ENCODE measurements around the gene GRIA1.
A peak's percentile ranks its signal among the peaks of the same experiment; 100 is the strongest.
"Not testable (repeated sequence)": the region's sequence is repeated elsewhere in the genome, so short reads cannot be mapped to it uniquely, and the experiment has no call there.

Gene GRIA1

DNA sequence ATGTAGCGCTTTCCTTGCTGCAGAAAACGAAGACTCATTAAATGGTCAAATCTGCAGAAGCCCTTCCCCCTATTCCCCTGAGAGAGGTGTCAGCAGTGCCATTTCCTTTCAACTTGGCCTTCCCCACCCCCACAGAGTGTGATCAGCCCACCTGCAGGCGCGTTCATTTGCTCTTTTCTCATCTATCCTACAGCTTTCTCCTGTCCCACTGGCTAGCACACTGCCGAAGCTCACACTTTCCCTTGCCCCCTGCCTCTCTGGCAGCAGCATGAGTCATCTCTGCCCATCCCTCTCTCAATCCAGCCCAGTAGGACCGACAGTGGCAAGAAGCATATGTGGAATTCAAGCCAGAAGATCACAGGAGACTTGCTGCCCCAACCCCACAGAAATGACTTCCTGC lies 334.4 kb downstream of the GRIA1 start:
- DNase-seq: no peak

DNA sequence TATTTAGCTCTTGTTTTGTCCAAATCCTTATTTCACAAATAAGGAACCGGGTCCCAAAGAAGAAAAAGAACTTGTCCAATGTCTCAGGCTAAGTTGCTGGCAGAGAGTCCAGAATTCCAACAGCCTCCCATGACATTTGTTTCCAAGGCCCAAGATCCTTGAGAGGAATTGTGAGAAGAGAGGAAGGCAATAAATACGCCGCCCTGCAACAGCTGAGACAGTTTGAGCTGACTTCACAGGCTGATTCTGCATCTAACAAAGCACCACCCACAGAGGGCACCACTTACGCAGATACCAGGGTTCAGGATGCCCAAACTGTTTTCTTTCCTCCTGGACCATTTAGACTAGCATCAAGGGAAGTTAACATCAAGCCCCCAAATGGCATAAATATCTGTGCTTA lies 336.9 kb downstream of the GRIA1 start:
- DNase-seq: peak in 26 of 56 donors; percentile 1 to 70 (median 11)

DNA sequence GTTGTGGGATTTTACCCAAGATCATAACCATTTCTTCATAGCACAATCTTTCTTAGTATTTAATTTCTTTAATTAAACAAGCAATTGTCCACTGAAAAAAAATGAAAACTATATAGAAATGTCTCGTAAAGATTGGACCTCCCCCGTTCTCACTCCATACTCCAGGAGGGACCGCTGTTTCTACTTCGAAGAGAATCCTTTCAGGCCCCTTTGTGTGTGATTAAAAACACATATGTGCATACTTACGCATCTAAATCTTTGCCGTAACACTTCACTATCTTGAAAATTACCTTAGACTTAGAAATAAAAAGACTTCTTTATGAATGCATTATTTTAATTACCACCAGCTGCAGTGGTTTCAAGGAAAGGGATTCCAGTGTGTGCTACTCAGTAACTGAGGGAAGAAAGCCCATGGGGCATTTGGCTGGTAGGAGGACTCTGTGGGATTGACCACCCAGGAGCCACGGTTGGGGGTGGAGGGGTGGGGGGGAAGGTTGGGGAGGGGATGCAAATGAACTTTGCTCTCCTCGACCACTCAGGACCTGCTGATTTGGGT lies 339.1 kb downstream of the GRIA1 start:
- DNase-seq: no peak

DNA sequence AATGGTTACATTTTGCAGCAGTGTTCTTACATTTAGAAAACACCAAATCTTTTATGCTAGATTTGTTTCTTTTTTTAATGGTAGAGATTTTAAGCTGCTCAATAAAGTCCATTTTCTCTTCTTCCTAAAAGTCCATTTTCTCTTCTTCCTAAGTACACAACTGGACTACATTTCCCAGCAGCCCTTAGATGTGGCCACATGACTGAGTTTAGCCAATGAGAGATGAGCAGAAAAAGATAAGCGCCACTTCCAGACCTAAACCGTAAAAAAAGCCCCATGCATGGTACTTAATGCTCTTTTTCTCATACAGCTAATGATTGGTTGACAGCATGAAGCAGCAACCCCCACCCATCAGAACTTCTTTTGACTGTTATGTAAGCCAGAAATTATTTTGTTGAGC lies 341.5 kb downstream of the GRIA1 start:
- DNase-seq: no peak

DNA sequence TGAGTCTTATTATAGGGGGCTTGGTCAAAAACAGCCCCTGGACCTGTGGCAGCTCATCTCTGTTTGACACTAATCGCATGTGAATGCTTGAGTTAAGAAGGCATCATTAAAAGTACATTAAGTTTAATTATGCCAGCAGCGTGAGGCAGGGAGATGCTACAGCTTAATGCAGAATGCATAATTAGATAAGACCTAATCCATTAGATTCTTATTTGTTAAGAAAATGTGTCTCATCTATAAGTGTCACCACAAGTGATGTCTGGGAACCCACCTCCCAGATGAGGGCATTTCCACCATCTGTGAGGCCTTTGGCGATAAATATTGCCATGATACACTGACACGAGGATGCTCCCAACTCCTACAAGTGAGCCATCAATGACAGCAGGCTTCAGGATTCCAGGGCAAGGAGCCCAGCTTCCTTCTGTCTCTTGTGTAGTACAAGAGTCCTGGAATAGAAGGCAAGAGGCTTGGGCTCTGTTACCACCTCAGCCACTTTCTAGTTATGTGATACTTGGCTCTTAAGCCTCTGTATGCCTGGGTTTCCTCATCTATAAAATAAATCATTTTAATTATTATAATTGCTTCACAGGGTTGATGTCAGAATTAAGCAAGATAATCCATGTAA lies 345.5 kb downstream of the GRIA1 start:
- DNase-seq: no peak

DNA sequence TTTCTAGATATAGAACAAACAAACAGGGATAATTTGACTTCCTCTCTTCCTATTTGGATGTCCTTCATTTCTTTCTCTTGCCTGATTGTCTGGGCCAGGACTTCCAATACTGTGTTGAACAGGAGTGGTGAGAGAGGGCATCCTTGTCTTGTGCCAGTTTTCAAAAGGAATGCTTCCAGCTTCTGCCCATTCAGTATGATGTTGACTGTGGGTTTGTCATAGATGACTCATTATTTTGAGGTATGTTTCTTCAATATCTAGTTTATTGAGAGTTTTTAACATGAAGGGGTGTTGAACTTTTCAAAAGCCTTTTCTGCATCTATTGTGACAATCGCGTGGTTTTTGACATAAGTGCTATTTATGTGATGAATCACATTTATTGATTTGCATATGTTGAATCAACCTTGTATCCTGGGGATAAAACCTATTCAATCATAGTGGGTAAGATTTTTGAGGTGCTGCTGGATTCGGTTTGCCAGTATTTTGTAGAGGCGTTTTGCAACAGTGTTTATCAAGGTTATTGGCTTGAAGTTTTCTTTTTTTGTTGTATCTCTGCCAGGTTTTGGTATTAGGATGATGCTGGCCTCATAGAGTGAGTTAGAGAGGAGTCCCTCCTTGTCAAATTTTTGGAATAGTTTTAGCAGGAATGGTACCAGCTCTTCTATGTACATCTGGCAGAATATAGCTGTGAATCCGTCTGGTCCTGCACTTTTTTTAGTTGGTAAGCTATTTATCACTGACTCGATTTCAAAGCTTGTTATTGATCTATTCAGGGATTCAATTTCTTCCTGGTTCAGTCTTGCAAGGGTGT lies 359.0 kb downstream of the GRIA1 start:
- DNase-seq: not testable (repeated sequence)

DNA sequence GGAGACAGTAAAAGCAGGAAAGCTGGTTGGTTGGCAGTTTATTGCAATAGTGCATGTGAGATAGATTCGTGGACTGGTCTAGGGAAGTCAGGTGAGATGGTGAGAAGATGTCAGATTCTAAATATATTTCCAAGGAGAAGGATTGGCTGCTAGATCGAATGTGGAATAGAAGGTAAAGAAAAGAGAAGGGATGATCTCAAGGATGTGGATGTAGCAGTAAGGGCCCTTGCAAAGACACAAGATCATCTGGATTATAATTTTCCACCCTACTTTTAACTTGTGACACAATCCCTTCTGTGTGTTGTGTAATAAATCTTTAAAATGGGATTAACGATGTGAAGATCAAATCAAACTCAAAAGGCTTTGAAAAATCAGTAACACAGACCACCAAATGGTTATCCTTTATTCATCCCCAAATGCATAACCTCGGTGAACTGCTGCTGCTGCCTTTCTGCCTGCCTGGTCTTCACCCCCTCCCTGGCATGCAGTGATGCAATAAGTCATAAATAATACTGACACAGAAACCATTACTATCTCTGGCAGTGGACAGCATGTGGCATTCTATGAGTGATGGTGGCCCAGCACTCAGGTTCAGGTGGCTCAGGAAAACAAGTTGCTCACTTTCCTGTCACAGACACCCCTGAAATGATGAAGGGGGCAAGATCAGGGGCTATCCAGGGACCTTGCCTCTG lies 369.9 kb downstream of the GRIA1 start:
- DNase-seq: no peak

DNA sequence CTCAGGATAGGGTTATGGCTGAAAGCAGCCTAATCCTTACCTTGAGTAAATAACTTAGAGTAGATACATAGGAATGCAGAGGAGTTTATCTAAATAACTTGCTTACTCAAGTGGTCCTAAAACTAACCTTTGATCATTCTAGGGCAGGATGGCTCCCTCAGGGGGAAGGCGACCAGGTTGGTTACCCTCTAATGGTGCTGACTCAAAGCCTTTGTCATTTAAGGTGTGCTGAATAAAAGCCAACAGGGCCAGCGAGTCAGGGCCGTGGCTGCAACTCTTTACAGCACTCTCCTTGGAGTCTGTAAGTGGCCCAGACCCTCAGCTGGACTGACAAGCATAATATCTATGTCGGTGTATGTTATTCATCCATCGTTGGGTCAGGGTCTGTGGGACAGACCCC lies 372.4 kb downstream of the GRIA1 start:
- not testable (repeated sequence) for DNase-seq
